ENCODE measurements around the gene ITPR2.

Gene ITPR2

DNA sequence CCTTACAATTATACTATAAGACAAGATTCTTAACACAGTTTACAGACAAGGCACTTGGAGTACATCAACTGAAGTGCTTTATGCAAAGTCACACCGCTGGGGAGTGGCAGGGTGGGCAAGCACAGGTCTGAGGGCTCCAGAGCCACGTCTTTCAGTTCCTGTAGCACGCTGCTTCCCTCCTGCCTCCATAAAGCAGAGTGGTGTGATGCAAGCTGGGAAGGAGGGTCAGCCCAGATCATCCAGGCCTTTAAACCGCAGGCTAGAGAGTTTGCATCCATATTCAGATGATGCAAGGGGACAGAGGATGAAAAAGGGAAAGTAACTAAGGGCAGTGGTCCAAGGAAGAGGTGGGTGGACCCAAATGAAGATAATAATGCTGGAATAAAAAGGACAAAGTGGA lies 132.6 kb downstream of the ITPR2 start:
- Histone ChIP-seq H3K4me3 (replicated peaks; ENCODE audit: low read depth, low read length) (no peak overlapping the region), H3K27me3 (replicated peaks; ENCODE audit: control insufficient read depth, insufficient read depth, low read length) (no peaks in the 10 kb centered on the region), H3K36me3 (ENCODE audit: control insufficient read depth, insufficient read depth, low read length) (peaks cover 4% of the 10 kb centered on the region)
- TF ChIP-seq, protein P1, sequence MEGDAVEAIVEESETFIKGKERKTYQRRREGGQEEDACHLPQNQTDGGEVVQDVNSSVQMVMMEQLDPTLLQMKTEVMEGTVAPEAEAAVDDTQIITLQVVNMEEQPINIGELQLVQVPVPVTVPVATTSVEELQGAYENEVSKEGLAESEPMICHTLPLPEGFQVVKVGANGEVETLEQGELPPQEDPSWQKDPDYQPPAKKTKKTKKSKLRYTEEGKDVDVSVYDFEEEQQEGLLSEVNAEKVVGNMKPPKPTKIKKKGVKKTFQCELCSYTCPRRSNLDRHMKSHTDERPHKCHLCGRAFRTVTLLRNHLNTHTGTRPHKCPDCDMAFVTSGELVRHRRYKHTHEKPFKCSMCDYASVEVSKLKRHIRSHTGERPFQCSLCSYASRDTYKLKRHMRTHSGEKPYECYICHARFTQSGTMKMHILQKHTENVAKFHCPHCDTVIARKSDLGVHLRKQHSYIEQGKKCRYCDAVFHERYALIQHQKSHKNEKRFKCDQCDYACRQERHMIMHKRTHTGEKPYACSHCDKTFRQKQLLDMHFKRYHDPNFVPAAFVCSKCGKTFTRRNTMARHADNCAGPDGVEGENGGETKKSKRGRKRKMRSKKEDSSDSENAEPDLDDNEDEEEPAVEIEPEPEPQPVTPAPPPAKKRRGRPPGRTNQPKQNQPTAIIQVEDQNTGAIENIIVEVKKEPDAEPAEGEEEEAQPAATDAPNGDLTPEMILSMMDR (IDR thresholded peaks at IDR 0.05; ENCODE audit: insufficient read depth, low read length, poor library complexity, severe bottlenecking), result no peak
- no peak for DNase-seq (ENCODE audit: extremely low read depth, insufficient read length)

- Histone ChIP-seq H3K4me3 (replicated peaks; ENCODE audit: low read depth, low read length) (no peak overlapping the region), H3K27me3 (replicated peaks; ENCODE audit: control insufficient read depth, insufficient read depth, low read length) (no peaks in the 10 kb centered on the region), H3K36me3 (ENCODE audit: control insufficient read depth, insufficient read depth, low read length) (peaks cover 4% of the 10 kb centered on the region)
- DNase-seq (ENCODE audit: extremely low read depth, insufficient read length), result no peak
- TF ChIP-seq, protein P1 (IDR thresholded peaks at IDR 0.05; ENCODE audit: insufficient read depth, low read length, poor library complexity, severe bottlenecking), result no peak
Measured at GRCh38 chr12:26699237-26699636, 133.8 kb downstream of the ITPR2 start.

DNA sequence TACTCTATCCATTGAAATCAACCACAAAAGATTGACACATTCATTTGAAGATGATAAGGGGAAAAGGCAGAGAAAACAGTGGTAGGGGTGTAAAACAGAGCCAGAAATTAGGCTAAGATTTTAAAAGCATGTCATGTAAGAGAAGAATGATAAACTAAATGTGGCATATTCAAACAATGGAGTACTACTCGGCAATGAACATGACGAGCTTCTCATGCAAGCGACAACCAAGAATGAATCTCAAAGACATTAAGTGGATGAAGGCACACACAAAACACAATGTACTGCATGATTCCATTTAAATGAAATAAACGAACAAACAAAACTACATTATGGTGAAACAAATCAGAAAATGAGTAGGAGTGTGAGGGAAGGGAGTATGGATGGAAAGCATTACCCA lies 134.8 kb downstream of the ITPR2 start:
- DNase-seq (ENCODE audit: extremely low read depth, insufficient read length), result no peak
- H3K27me3 ChIP-seq (replicated peaks; ENCODE audit: control insufficient read depth, insufficient read depth, low read length), result no peaks in the 10 kb centered on the region
- no peak overlapping the region for H3K4me3 ChIP-seq (replicated peaks; ENCODE audit: low read depth, low read length)
- peaks cover 5% of the 10 kb centered on the region for H3K36me3 ChIP-seq (ENCODE audit: control insufficient read depth, insufficient read depth, low read length)
- TF ChIP-seq, protein P1 (IDR thresholded peaks at IDR 0.05; ENCODE audit: insufficient read depth, low read length, poor library complexity, severe bottlenecking), result no peak

GRCh38 chr12:26697217-26697616 lies 135.8 kb downstream of the ITPR2 start:
- no peak for DNase-seq (ENCODE audit: extremely low read depth, insufficient read length)
- peaks cover 5% of the 10 kb centered on the region for H3K36me3 ChIP-seq (ENCODE audit: control insufficient read depth, insufficient read depth, low read length)
- no peaks in the 10 kb centered on the region for H3K27me3 ChIP-seq (replicated peaks; ENCODE audit: control insufficient read depth, insufficient read depth, low read length)
- TF ChIP-seq, protein P1 (IDR thresholded peaks at IDR 0.05; ENCODE audit: insufficient read depth, low read length, poor library complexity, severe bottlenecking), result no peak
- no peak overlapping the region for H3K4me3 ChIP-seq (replicated peaks; ENCODE audit: low read depth, low read length)

DNA sequence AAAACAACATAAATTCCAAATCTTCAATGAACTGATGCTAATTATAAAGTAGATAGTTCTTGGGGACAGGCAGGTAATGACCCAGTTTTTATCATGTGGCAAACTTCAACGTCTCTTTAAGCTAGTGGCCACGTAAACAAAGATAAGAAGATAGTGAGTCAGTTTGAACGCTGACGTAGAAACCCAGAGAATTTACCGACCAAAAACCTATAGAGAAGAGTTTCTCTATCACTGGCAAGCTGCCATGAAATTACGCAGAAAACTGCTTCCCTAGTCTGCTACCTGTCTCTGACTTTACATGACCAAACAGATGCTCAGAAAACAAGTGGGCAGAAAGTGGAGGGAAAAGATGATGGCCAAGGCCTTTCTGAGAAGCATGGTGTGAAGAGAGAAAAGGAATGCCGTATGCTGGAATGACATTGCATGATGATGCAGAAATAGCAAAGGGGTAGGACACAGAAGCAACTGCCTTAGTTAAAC lies 136.3 kb downstream of the ITPR2 start:
- TF ChIP-seq, protein P1 (IDR thresholded peaks at IDR 0.05; ENCODE audit: insufficient read depth, low read length, poor library complexity, severe bottlenecking), result no peak
- no peak overlapping the region for H3K4me3 ChIP-seq (replicated peaks; ENCODE audit: low read depth, low read length)
- peaks cover 6% of the 10 kb centered on the region for H3K36me3 ChIP-seq (ENCODE audit: control insufficient read depth, insufficient read depth, low read length)
- DNase-seq (ENCODE audit: extremely low read depth, insufficient read length), result no peak
- H3K27me3 ChIP-seq (replicated peaks; ENCODE audit: control insufficient read depth, insufficient read depth, low read length), result no peaks in the 10 kb centered on the region

DNA sequence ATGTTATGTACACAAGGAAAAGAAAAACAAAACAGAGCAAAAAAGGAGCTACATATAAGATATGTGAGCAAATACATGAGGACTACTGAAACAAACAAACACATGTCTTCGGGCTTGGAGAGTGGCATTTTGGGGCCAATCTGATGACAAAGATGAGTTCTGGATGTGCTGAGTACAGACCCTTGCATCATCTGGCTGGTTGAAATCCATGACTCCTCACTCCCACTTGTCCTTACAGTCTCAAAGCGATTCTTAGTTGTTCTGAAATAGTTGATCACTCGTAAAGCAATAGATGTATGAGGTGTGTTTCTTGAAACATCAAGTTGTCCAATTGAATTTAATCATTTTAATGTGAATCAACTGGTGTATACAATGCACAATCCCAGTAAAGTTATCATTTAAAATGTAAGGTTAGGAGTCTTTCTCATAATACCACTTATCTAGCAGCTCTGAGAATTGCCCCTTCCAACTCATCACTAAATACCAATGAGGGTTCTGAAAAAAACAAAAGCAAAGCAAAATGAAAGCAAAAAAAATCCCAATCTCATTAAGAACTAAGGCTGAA lies 136.9 kb downstream of the ITPR2 start:
- H3K4me3 ChIP-seq (replicated peaks; ENCODE audit: low read depth, low read length), result no peak overlapping the region
- DNase-seq (ENCODE audit: extremely low read depth, insufficient read length), result no peak
- H3K36me3 ChIP-seq (ENCODE audit: control insufficient read depth, insufficient read depth, low read length), result peaks cover 10% of the 10 kb centered on the region
- no peaks in the 10 kb centered on the region for H3K27me3 ChIP-seq (replicated peaks; ENCODE audit: control insufficient read depth, insufficient read depth, low read length)
- TF ChIP-seq, protein P1 (IDR thresholded peaks at IDR 0.05; ENCODE audit: insufficient read depth, low read length, poor library complexity, severe bottlenecking), result no peak
